HG03097 (cell line): Measurements from ENCODE around the gene SNX9.
"Not testable (repeated sequence)": the region's sequence is repeated elsewhere in the genome, so short reads cannot be mapped to it uniquely, and the experiment has no call there.

Experiments used
- ATAC-seq: cut with Tn5 transposase; IDR thresholded peaks from one replicate; pipeline ENCODE4 v1.9.1; 2021; ENCODE audit not compliant: unreplicated experiment, low FRiP score

Gene SNX9

GRCh38 chr6:157944983-157945931 lies 122.2 kb downstream of the SNX9 start:
- ATAC-seq: no peak

GRCh38 chr6:157946053-157946617 lies 123.1 kb downstream of the SNX9 start:
- ATAC-seq: no peak

- no peak for ATAC-seq
Measured at GRCh38 chr6:157946865-157947532, 124.0 kb downstream of the SNX9 start.

- ATAC-seq: not testable (repeated sequence)
Measured at GRCh38 chr6:157950899-157951298, 127.9 kb downstream of the SNX9 start.

GRCh38 chr6:157951828-157952227 lies 128.8 kb downstream of the SNX9 start:
- no peak for ATAC-seq

- ATAC-seq: no peak
Measured at GRCh38 chr6:157952861-157953351, 129.9 kb downstream of the SNX9 start.

GRCh38 chr6:157953580-157954091 lies 130.6 kb downstream of the SNX9 start:
- ATAC-seq: no peak

GRCh38 chr6:157954150-157955117 lies 131.4 kb downstream of the SNX9 start:
- no peak for ATAC-seq

GRCh38 chr6:157955675-157956074 lies 132.6 kb downstream of the SNX9 start:
- no peak for ATAC-seq

GRCh38 chr6:157956171-157956730 lies 133.2 kb downstream of the SNX9 start:
- ATAC-seq: no peak

- ATAC-seq: no peak
Measured at GRCh38 chr6:157959451-157960227, 136.6 kb downstream of the SNX9 start.

GRCh38 chr6:157961153-157961831 lies 138.2 kb downstream of the SNX9 start:
- no peak for ATAC-seq

- no peak for ATAC-seq
Measured at GRCh38 chr6:157961832-157962575, 139.0 kb downstream of the SNX9 start.

GRCh38 chr6:157962601-157963302 lies 139.7 kb downstream of the SNX9 start:
- no peak for ATAC-seq

GRCh38 chr6:157964100-157964499 lies 141.1 kb downstream of the SNX9 start:
- no peak for ATAC-seq

- ATAC-seq: no peak
Measured at GRCh38 chr6:157965387-157965786, 142.3 kb downstream of the SNX9 start.

GRCh38 chr6:157966589-157966977 lies 143.5 kb downstream of the SNX9 start:
- ATAC-seq: no peak
